DOHH2 (cell line): Measurements from ENCODE around the gene CNTN2.

Experiments used
- H3F3A ChIP-seq: fragments of 200-600 bp; sonication (generic), shearing (Covaris generic); 2 replicates; pipeline ENCODE4 v1.6.0; 2016; ENCODE audit warnings: antibody characterized with exemption, mild to moderate bottlenecking; ENCODE audit not compliant: control insufficient read depth, insufficient read depth
- H3K27ac ChIP-seq: fragments of 200-600 bp; sonication (generic); 2 replicates; pipeline ENCODE4 v1.5.1; 2014; ENCODE audit warnings: low read depth, mild to moderate bottlenecking, low read length, moderate library complexity
- H3K27me3 ChIP-seq: fragments of 200-600 bp; sonication (generic); 2 replicates; pipeline ENCODE4 v1.6.1; 2014; ENCODE audit warnings: mild to moderate bottlenecking, low read length, mixed read lengths; ENCODE audit not compliant: control insufficient read depth
- H3K36me3 ChIP-seq: fragments of 200-600 bp; sonication (generic); 2 replicates; pipeline ENCODE4 v1.6.1; 2014; ENCODE audit warnings: mild to moderate bottlenecking, low read length, moderate library complexity, mixed read lengths; ENCODE audit not compliant: control insufficient read depth
- H3K4me1 ChIP-seq: fragments of 200-600 bp; sonication (generic); 2 replicates; pipeline ENCODE4 v1.6.1; 2014; ENCODE audit warnings: mild to moderate bottlenecking, low read length, mixed read lengths; ENCODE audit not compliant: control insufficient read depth
- H3K4me2 ChIP-seq: fragments of 200-600 bp; sonication (generic); 2 replicates; pipeline ENCODE4 v1.6.0; 2014; ENCODE audit warnings: mild to moderate bottlenecking, low read length, moderate library complexity
- H3K4me3 ChIP-seq: fragments of 200-600 bp; sonication (generic); 2 replicates; pipeline ENCODE4 v1.5.1; 2014; ENCODE audit warnings: mild to moderate bottlenecking, low read length, mixed read lengths
- H3K79me2 ChIP-seq: fragments of 200-600 bp; sonication (generic); 2 replicates; pipeline ENCODE4 v1.6.1; 2014; ENCODE audit warnings: mild to moderate bottlenecking, low read length, mixed read lengths; ENCODE audit not compliant: control insufficient read depth
- H3K9me2 ChIP-seq: fragments of 200-600 bp; sonication (generic); replicated peaks from 2 replicates; pipeline ENCODE4 v1.6.1; 2014; ENCODE audit warnings: mild to moderate bottlenecking, low read length, mixed read lengths; ENCODE audit not compliant: control insufficient read depth
- H3K9me3 ChIP-seq: fragments of 200-600 bp; sonication (generic); 2 replicates; pipeline ENCODE4 v1.6.1; 2014; ENCODE audit warnings: antibody characterized with exemption, low read length, mixed read lengths; ENCODE audit not compliant: control insufficient read depth, insufficient read depth
- H4K20me1 ChIP-seq: fragments of 200-600 bp; sonication (generic); 2 replicates; pipeline ENCODE4 v1.6.0; 2014; ENCODE audit warnings: low read depth, mild to moderate bottlenecking, antibody characterized with exemption, low read length, moderate library complexity; ENCODE audit not compliant: control insufficient read depth, insufficient read depth
- EZH2phosphoT487 ChIP-seq: fragments of 200-600 bp; sonication (generic); IDR thresholded peaks from 2 replicates; pipeline ENCODE4 v1.6.1; 2017; ENCODE audit warnings: borderline replicate concordance, mild to moderate bottlenecking, antibody characterized with exemption, low read length, moderate library complexity, mixed read lengths
- TF ChIP-seq, protein P1 (sequence below): fragments of 200-600 bp; sonication (generic); IDR thresholded peaks from one replicate; pipeline ENCODE4 v1.5.1; 2014; ENCODE audit warnings: antibody characterized with exemption, mild to moderate bottlenecking, low read depth, low read length; ENCODE audit not compliant: poor library complexity, severe bottlenecking

Gene CNTN2

DNA sequence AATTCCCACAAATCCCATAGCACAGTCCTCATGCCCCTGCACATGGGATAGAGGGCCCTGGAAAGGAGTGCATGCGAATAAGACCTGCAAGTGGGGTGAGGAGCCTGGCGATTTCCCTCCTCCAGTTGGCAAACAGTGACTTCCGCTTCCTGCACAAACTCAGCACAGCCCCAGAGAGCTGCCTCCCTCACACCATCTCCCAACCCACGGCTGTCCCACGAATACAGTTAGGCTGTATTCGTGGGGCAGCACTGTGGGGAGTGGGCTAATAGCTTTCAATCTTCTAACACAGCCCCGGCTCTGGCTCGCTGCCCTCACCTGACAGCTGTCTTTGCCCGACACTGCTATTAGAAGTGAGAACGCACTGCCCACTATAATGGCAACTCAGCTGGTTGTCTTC is 28.2 kb upstream of the CNTN2 start:
- TF ChIP-seq, protein P1, sequence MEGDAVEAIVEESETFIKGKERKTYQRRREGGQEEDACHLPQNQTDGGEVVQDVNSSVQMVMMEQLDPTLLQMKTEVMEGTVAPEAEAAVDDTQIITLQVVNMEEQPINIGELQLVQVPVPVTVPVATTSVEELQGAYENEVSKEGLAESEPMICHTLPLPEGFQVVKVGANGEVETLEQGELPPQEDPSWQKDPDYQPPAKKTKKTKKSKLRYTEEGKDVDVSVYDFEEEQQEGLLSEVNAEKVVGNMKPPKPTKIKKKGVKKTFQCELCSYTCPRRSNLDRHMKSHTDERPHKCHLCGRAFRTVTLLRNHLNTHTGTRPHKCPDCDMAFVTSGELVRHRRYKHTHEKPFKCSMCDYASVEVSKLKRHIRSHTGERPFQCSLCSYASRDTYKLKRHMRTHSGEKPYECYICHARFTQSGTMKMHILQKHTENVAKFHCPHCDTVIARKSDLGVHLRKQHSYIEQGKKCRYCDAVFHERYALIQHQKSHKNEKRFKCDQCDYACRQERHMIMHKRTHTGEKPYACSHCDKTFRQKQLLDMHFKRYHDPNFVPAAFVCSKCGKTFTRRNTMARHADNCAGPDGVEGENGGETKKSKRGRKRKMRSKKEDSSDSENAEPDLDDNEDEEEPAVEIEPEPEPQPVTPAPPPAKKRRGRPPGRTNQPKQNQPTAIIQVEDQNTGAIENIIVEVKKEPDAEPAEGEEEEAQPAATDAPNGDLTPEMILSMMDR: no peak
- TF ChIP-seq EZH2phosphoT487: no peak

DNA sequence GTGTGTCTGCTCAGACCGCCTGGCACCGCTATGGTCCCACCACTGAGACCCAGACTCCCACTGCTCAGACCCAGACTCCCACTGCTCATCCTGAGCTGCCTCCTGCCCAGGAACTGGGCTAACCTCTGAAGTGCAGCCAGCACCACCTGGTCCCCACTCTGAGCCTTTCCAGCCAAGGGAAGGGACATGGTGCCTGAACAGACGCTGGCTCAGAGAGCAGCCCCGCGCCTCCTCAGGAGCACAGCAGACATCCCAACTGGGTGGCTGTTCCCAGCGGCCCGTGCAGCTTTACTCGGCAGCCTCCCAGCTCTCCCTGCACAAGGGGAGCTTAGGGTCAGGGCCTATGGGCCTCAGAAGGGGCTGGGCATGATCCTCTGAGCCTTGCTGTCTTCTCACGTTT is 27.8 kb upstream of the CNTN2 start:
- Histone ChIP-seq H3K4me1 (no peaks in the 10 kb centered on the region), H3K4me2 (no peak overlapping the region), H3K27ac (no peak overlapping the region), H4K20me1 (no peaks in the 10 kb centered on the region), H3K27me3 (peaks cover 17% of the 10 kb centered on the region), H3K36me3 (no peaks in the 10 kb centered on the region), H3K4me3 (no peak overlapping the region), H3K79me2 (no peaks in the 10 kb centered on the region), H3K9me3 (no peaks in the 10 kb centered on the region), H3K9me2 (no peaks in the 10 kb centered on the region), H3F3A (no peaks in the 10 kb centered on the region)
- TF ChIP-seq, protein P1: no peak
- no peak for TF ChIP-seq EZH2phosphoT487

More for the DNA sequence above, 28.2 kb upstream of the CNTN2 start:
- Histone ChIP-seq H3K9me2 (no peaks in the 10 kb centered on the region), H3K4me3 (no peak overlapping the region), H3K4me1 (no peaks in the 10 kb centered on the region), H3K27me3 (peaks cover 16% of the 10 kb centered on the region), H3K36me3 (no peaks in the 10 kb centered on the region), H3K4me2 (no peak overlapping the region), H4K20me1 (no peaks in the 10 kb centered on the region), H3F3A (no peaks in the 10 kb centered on the region), H3K9me3 (no peaks in the 10 kb centered on the region), H3K79me2 (no peaks in the 10 kb centered on the region), H3K27ac (no peak overlapping the region)

DNA sequence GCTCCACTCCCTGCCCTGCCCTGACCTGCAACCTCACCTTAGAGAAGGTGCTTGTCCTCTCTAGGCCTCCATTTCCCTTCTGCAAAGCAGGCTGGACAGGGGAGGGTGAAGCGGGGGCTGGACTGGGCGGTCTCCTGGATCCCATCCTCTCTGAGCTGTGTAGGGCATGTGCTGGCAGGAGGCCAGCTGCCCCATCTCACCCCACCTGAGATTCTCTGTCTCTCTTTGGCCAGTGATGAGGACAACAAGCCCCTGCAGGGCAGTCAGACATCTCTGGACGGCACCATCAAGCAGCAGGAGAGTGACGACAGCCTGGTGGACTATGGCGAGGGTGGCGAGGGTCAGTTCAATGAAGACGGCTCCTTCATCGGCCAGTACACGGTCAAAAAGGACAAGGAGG is 26.9 kb upstream of the CNTN2 start:
- no peak overlapping the region for H3K4me2 ChIP-seq

More for the DNA sequence above, 26.9 kb upstream of the CNTN2 start:
- Histone ChIP-seq H3K36me3 (no peaks in the 10 kb centered on the region), H3K27me3 (peaks cover 17% of the 10 kb centered on the region), H3K4me1 (no peaks in the 10 kb centered on the region), H3F3A (no peaks in the 10 kb centered on the region), H4K20me1 (no peaks in the 10 kb centered on the region), H3K4me3 (no peak overlapping the region), H3K27ac (no peak overlapping the region), H3K9me3 (no peaks in the 10 kb centered on the region), H3K9me2 (no peaks in the 10 kb centered on the region), H3K79me2 (no peaks in the 10 kb centered on the region)
- TF ChIP-seq EZH2phosphoT487: no peak
- TF ChIP-seq, protein P1: no peak
